K562 (cell line): ENCODE data around the gene CAPN7. TPM values are rescaled to one million over a fixed set of nuclear protein-coding genes. Genes with fewer than 3 reads are reported as not detected.

Experiments
- ATAC-seq: fragments of 200-7000 bp; cut with Tn5 transposase; 3 replicates; pipeline ENCODE4 v1.9.1; 2020; ENCODE audit warnings: moderate library complexity
- BruUV-seq: library from RNA; stranded (reverse); fragments of 400-500 nt; replicated peaks from 2 replicates; lab custom pipeline; 2021; lab: Mats Ljungman, UMichigan
- CTCF ChIA-PET: fragments of 300-600 bp; formaldehyde crosslinking; extraction: SDS; loops from one replicate; lab custom pipeline; 2021; ENCODE audit warnings: low intra/inter-chr PET ratio; lab: Yijun Ruan, JAX
- POLR2A ChIA-PET: fragments of 300-600, 350-650 bp; sonication (Branson Sonifier 250); formaldehyde crosslinking; extraction: SDS; loops from one replicate; lab custom pipeline; 2021; ENCODE audit warnings: antibody characterized with exemption, inconsistent platforms; lab: Yijun Ruan, JAX
- DNase-seq, 4 experiments: peaks; one replicate each; pipeline versions ENCODE4 v3.0.0 to v3.0.0-alpha.2; 2011 to 2018; ENCODE audit warnings: low spot score in 3 of 4, mixed read lengths in 3 of 4; ENCODE audit errors: extremely low read depth in 1 of 4
- FAIRE-seq: peaks from 2 replicates; lab custom pipeline; 2011; peaks lifted over from hg19 to GRCh38; lab: Jason Lieb, UNC
- H2AFZ ChIP-seq: 2 replicates; pipeline ENCODE4 v1.6.0; 2011; ENCODE audit warnings: low read depth, low read length, control low read depth, inconsistent platforms
- H3K27ac ChIP-seq: fragments of 200-600 bp; 3 replicates; pipeline ENCODE4 v1.8.0; 2011; ENCODE audit warnings: low read depth, mild to moderate bottlenecking, control low read depth, inconsistent platforms, low read length, moderate library complexity, mixed read lengths; ENCODE audit errors: extremely low read depth
- H3K27me3 ChIP-seq, 2 experiments: fragments of 300-600 bp in 1 of 2; 2 replicates in 1 of 2; 3 replicates in 1 of 2; pipeline versions ENCODE4 v1.6.0 to v1.8.0; 2011; ENCODE audit warnings: inconsistent platforms in 2 of 2, low read length in 2 of 2, mild to moderate bottlenecking in 1 of 2, mixed read lengths in 1 of 2, moderate library complexity in 1 of 2; ENCODE audit not compliant: control insufficient read depth in 2 of 2, insufficient read depth in 2 of 2
- H3K36me3 ChIP-seq: fragments of 300-600 bp; 3 replicates; pipeline ENCODE4 v1.8.0; 2011; ENCODE audit warnings: mild to moderate bottlenecking, low read length, inconsistent platforms; ENCODE audit not compliant: control insufficient read depth, insufficient read depth
- H3K4me1 ChIP-seq, 2 experiments: fragments of 200-600 bp in 1 of 2; replicated peaks in 1 of 2; 2 replicates in 1 of 2; 3 replicates in 1 of 2; pipeline versions ENCODE4 v1.5.1 to v1.8.0; 2011; ENCODE audit warnings: inconsistent platforms in 2 of 2, low read length in 2 of 2, mild to moderate bottlenecking in 1 of 2, mixed read lengths in 1 of 2, moderate library complexity in 1 of 2; ENCODE audit not compliant: control insufficient read depth in 2 of 2, insufficient read depth in 2 of 2
- H3K4me2 ChIP-seq: 2 replicates; pipeline ENCODE4 v1.6.1; 2011; ENCODE audit warnings: low read length, control low read depth, inconsistent platforms, mixed read lengths; ENCODE audit not compliant: insufficient read depth
- H3K4me3 ChIP-seq: fragments of 200-600 bp; sonication (generic), shearing (Covaris generic); 2 replicates; pipeline ENCODE4 v1.5.1; 2016; ENCODE audit warnings: control low read depth, inconsistent platforms
- H3K79me2 ChIP-seq: fragments of 200-600 bp; 3 replicates; pipeline ENCODE4 v1.8.0; 2011; ENCODE audit warnings: low read length, inconsistent platforms; ENCODE audit not compliant: control insufficient read depth, insufficient read depth
- H3K9ac ChIP-seq, 2 experiments: 2 replicates each; pipeline versions ENCODE4 v1.6.0 to v1.6.1; 2011; ENCODE audit warnings: low read depth in 2 of 2, low read length in 2 of 2, control low read depth in 1 of 2, inconsistent platforms in 1 of 2, mild to moderate bottlenecking in 1 of 2, mixed read lengths in 1 of 2; ENCODE audit not compliant: insufficient read depth in 1 of 2
- H3K9me1 ChIP-seq: one replicate; pipeline ENCODE4 v1.6.0; 2011; ENCODE audit warnings: inconsistent platforms, mild to moderate bottlenecking, low read length, moderate library complexity; ENCODE audit not compliant: control insufficient read depth, insufficient read depth
- H3K9me3 ChIP-seq: replicated peaks from 2 replicates; pipeline ENCODE4 v1.5.1; 2011; ENCODE audit warnings: low read depth, low read length, inconsistent platforms; ENCODE audit not compliant: control insufficient read depth, insufficient read depth
- H4K20me1 ChIP-seq: replicated peaks from 2 replicates; pipeline ENCODE4 v1.6.1; 2011; ENCODE audit warnings: low read length, inconsistent platforms, mixed read lengths; ENCODE audit not compliant: control insufficient read depth, insufficient read depth
- FOXJ3 ChIP-seq: sonication (generic); formaldehyde crosslinking; IDR thresholded peaks from 2 replicates; pipeline ENCODE4 v1.4.0; 2020; ENCODE audit warnings: mild to moderate bottlenecking, missing genetic modification reagents
- NR2F6 ChIP-seq: fragments of 450-650 bp; formaldehyde crosslinking; IDR thresholded peaks from 2 replicates; pipeline ENCODE4 v1.4.0; 2020; ENCODE audit warnings: mild to moderate bottlenecking
- PKNOX1 ChIP-seq: fragments of 450-650 bp; IDR thresholded peaks from 2 replicates; pipeline ENCODE4 v1.6.1; 2016
- RBM14 ChIP-seq: fragments of 200-400 bp; formaldehyde crosslinking; IDR thresholded peaks from 2 replicates; pipeline ENCODE4 v1.6.1; 2018; ENCODE audit warnings: low read depth, mild to moderate bottlenecking, low read length, moderate library complexity, borderline replicate concordance; ENCODE audit not compliant: insufficient read depth
- YBX1 ChIP-seq: fragments of 450-650 bp; IDR thresholded peaks from 2 replicates; pipeline ENCODE4 v1.7.1; 2016; ENCODE audit warnings: mild to moderate bottlenecking
- ZBTB5 ChIP-seq: fragments of 450-650 bp; IDR thresholded peaks from 2 replicates; pipeline ENCODE4 v1.6.1; 2017; ENCODE audit warnings: antibody characterized with exemption
- ZBTB7A ChIP-seq: IDR thresholded peaks from 2 replicates; pipeline ENCODE4 v1.6.1; 2011; ENCODE audit warnings: low read depth, mild to moderate bottlenecking, low read length, moderate library complexity, borderline replicate concordance; ENCODE audit not compliant: control insufficient read depth
- ZFPM2 ChIP-seq: fragments of 250-450 bp; sonication (Bioruptor Pico); IDR thresholded peaks from 2 replicates; pipeline ENCODE4 v1.5.1; 2022; ENCODE audit warnings: mild to moderate bottlenecking
- ZKSCAN1 ChIP-seq: fragments of 150-350 bp; IDR thresholded peaks from 2 replicates; pipeline ENCODE4 v1.6.1; 2016; ENCODE audit warnings: low read depth, low read length
- ZNF239 ChIP-seq: fragments of 250-450 bp; sonication (Bioruptor Pico); IDR thresholded peaks from 2 replicates; pipeline ENCODE4 v1.4.0; 2020; ENCODE audit warnings: mild to moderate bottlenecking
- WGBS: fragments of 100-300 bp; shearing (Covaris generic); methylation state at CpG from one replicate; pipeline ENCODE4 v1.1.6; 2016; ENCODE audit warnings: low coverage, mixed read lengths; ENCODE audit not compliant: insufficient coverage; ENCODE audit errors: missing lambda C conversion rate; 5-methylcytosine and 5-hydroxymethylcytosine counted together
- in situ Hi-C: fragments of 300-500 bp; cut with MboI; formaldehyde crosslinking; loops from 4 replicates; pipeline ENCODE4 v1.15.0; 2018; ENCODE audit warnings: inconsistent platforms, mixed read lengths
- intact Hi-C: fragments of 100-400 bp; cut with micrococcal nuclease; formaldehyde crosslinking; loops from 2 replicates; pipeline ENCODE4 v1.14.2; 2022
- polyA plus RNA-seq, 8 experiments: library from polyadenylated mRNA; depleted of rRNA in 4 of 8; stranded (reverse) in 5 of 8; unstranded in 3 of 8; fragments of >200 nt; fragmentation: Nextera tagmentation in 2 of 8; fragmentation: Illumina TruSeq in 1 of 8; extraction: Ambion mirVana in 2 of 8; extraction: Trizol in 1 of 8; gene quantifications; 2 replicates each; pipeline versions ENCODE4 v1.2.1 to v1.2.3, GENCODE V29; 2011 to 2014; ENCODE audit warnings: inconsistent platforms in 1 of 8, missing spikeins in 1 of 8
- total RNA-seq, 7 experiments: library from RNA; depleted of rRNA in 6 of 7; stranded (reverse); fragments of >200 nt in 6 of 7; fragmentation: Illumina TruSeq in 2 of 7; extraction: Trizol in 2 of 7; gene quantifications; 2 replicates each; pipeline versions ENCODE4 v1.2.1 to v1.2.3, GENCODE V29; 2011 to 2021; ENCODE audit warnings: low replicate concordance in 1 of 7
- TF ChIP-seq, protein P1 (sequence below): fragments of 450-650 bp; IDR thresholded peaks from 2 replicates; pipeline ENCODE4 v1.7.0; 2016; ENCODE audit warnings: borderline replicate concordance

Gene CAPN7
- total and polyA plus RNA-seq, 9 of the 15 experiments (the other 6 are each of a cell fraction or from before 2014, with no cell fraction given), result 6.5 to 42.7 (median 32.7) TPM

- Histone ChIP-seq H3K4me1 (no peaks in the 10 kb centered on the region), H3K27ac (no peak overlapping the region), H3K9ac (no peak overlapping the region), H4K20me1 (no peaks in the 10 kb centered on the region), H3K4me3 (no peak overlapping the region), H3K79me2 (no peaks in the 10 kb centered on the region), H3K4me2 (no peak overlapping the region), H3K36me3 (peaks cover 89% of the 10 kb centered on the region), H3K9me3 (no peaks in the 10 kb centered on the region), H2AFZ (no peak overlapping the region), H3K27me3 (no peaks in the 10 kb centered on the region), H3K9me1 (no peaks in the 10 kb centered on the region)
- DNase-seq, result no peak
- ChIA-PET CTCF (no interaction called here), POLR2A (interaction anchor here (0.6 to 1.5 kb wide), 2 partner anchors 19 to 69 kb away, joined by 3 read pairs; no protein-coding TSS in a partner anchor)
- in situ Hi-C loops (no loop called here), intact Hi-C loops (no loop called here)
- WGBS, result 62% methylated on average over 5 of the region's 5 CpGs
- peak; percentile 97 for TF ChIP-seq ZKSCAN1
- TF ChIP-seq PKNOX1, result peak; percentile 40
- TF ChIP-seq RBM14, result no peak
- no TSS peak for BruUV-seq
- ATAC-seq, result peak; percentile 55; the same call in 1 of the 3 replicates
- no peak for FAIRE-seq
Measured at GRCh38 chr3:15243822-15244482, 37.9 kb downstream of the CAPN7 start.

- Histone ChIP-seq H3K4me3 (no peak overlapping the region), H3K79me2 (no peaks in the 10 kb centered on the region), H3K27me3 (no peaks in the 10 kb centered on the region), H4K20me1 (no peaks in the 10 kb centered on the region), H2AFZ (no peak overlapping the region), H3K36me3 (peaks cover 88% of the 10 kb centered on the region), H3K27ac (no peak overlapping the region), H3K9ac (no peak overlapping the region), H3K9me1 (no peaks in the 10 kb centered on the region), H3K4me1 (no peaks in the 10 kb centered on the region), H3K4me2 (no peak overlapping the region), H3K9me3 (no peaks in the 10 kb centered on the region)
- POLR2A ChIA-PET, result interaction anchor here (0.5 to 0.8 kb wide), 2 partner anchors 11 to 19 kb away, joined by 3 to 4 read pairs; no protein-coding TSS in a partner anchor
- intact Hi-C loops (no loop called here), in situ Hi-C loops (no loop called here)
- DNase-seq (no peak), ATAC-seq (no peak), FAIRE-seq (no peak)
- 98% methylated on average over 2 of the region's 2 CpGs for WGBS
- BruUV-seq, result no TSS peak
- CTCF ChIA-PET, result no interaction called here
- TF ChIP-seq YBX1 (no peak), ZBTB7A (no peak), ZFPM2 (CRISPR knock-in tag) (no peak), ZBTB5 (no peak), NR2F6 (CRISPR knock-in tag) (no peak), FOXJ3 (CRISPR knock-in tag) (no peak), ZNF239 (CRISPR knock-in tag) (no peak)
- TF ChIP-seq, protein P1, sequence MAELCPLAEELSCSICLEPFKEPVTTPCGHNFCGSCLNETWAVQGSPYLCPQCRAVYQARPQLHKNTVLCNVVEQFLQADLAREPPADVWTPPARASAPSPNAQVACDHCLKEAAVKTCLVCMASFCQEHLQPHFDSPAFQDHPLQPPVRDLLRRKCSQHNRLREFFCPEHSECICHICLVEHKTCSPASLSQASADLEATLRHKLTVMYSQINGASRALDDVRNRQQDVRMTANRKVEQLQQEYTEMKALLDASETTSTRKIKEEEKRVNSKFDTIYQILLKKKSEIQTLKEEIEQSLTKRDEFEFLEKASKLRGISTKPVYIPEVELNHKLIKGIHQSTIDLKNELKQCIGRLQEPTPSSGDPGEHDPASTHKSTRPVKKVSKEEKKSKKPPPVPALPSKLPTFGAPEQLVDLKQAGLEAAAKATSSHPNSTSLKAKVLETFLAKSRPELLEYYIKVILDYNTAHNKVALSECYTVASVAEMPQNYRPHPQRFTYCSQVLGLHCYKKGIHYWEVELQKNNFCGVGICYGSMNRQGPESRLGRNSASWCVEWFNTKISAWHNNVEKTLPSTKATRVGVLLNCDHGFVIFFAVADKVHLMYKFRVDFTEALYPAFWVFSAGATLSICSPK, result no peak
Measured at GRCh38 chr3:15246186-15246585, 40.1 kb downstream of the CAPN7 start.
